GM21367 (cell line): Measurements from ENCODE around the gene SOCS2.
"Not testable (repeated sequence)": the region's sequence is repeated elsewhere in the genome, so short reads cannot be mapped to it uniquely, and the experiment has no call there.

Source experiments
- ATAC-seq: cut with Tn5 transposase; IDR thresholded peaks from one replicate; pipeline ENCODE4 v1.9.1; 2021; ENCODE audit not compliant: unreplicated experiment

SOCS2 gene

GRCh38 chr12:93592641-93593406 lies 20.3 kb downstream of the SOCS2 start:
- no peak for ATAC-seq

GRCh38 chr12:93593843-93594242 lies 21.4 kb downstream of the SOCS2 start:
- ATAC-seq = no peak

- no peak for ATAC-seq
These were observed 22.4 kb downstream of the SOCS2 start for GRCh38 chr12:93594766-93595311.

- no peak for ATAC-seq
These were observed 22.9 kb downstream of the SOCS2 start for GRCh38 chr12:93595351-93595750.

- ATAC-seq = no peak
These were observed 25.1 kb downstream of the SOCS2 start for GRCh38 chr12:93597608-93598007.

GRCh38 chr12:93599192-93599591 lies 26.7 kb downstream of the SOCS2 start:
- ATAC-seq = no peak

GRCh38 chr12:93601591-93601990 lies 29.1 kb downstream of the SOCS2 start:
- no peak for ATAC-seq

GRCh38 chr12:93602897-93603668 lies 30.6 kb downstream of the SOCS2 start:
- no peak for ATAC-seq

GRCh38 chr12:93603762-93604161 lies 31.3 kb downstream of the SOCS2 start:
- no peak for ATAC-seq

- ATAC-seq = no peak
These were observed 35.8 kb downstream of the SOCS2 start for GRCh38 chr12:93608313-93608712.

GRCh38 chr12:93609281-93610192 lies 37.1 kb downstream of the SOCS2 start:
- no peak for ATAC-seq

- ATAC-seq = no peak
These were observed 40.3 kb downstream of the SOCS2 start for GRCh38 chr12:93612776-93613175.

- ATAC-seq = no peak
These were observed 42.6 kb downstream of the SOCS2 start for GRCh38 chr12:93614917-93615596.

GRCh38 chr12:93616584-93617101 lies 44.2 kb downstream of the SOCS2 start:
- no peak for ATAC-seq

- ATAC-seq = no peak
These were observed 46.5 kb downstream of the SOCS2 start for GRCh38 chr12:93618891-93619410.

GRCh38 chr12:93621986-93622385 lies 49.5 kb downstream of the SOCS2 start:
- ATAC-seq = no peak

GRCh38 chr12:93622485-93622884 lies 50.0 kb downstream of the SOCS2 start:
- ATAC-seq = no peak

GRCh38 chr12:93624595-93625294 lies 52.3 kb downstream of the SOCS2 start:
- ATAC-seq = peak; percentile 53

GRCh38 chr12:93625295-93625645 lies 52.8 kb downstream of the SOCS2 start:
- not testable (repeated sequence) for ATAC-seq
